Neural progenitor cell (in vitro differentiated cells): ENCODE results near the gene SAMD4A.

Experiments
- EZH2 ChIP-seq: fragments of 200-600 bp; sonication (generic); IDR thresholded peaks from 2 replicates; pipeline ENCODE4 v1.6.1; 2017; ENCODE audit warnings: antibody characterized with exemption, mild to moderate bottlenecking, moderate library complexity
- EZH2phosphoT487 ChIP-seq: fragments of 200-600 bp; sonication (generic); IDR thresholded peaks from 2 replicates; pipeline ENCODE4 v1.6.1; 2017; ENCODE audit warnings: antibody characterized with exemption
- TF ChIP-seq, protein P1 (sequence below): fragments of 200-600 bp; sonication (generic); IDR thresholded peaks from 2 replicates; pipeline ENCODE4 v1.5.1; 2017; ENCODE audit warnings: antibody characterized with exemption, mild to moderate bottlenecking

DNA sequence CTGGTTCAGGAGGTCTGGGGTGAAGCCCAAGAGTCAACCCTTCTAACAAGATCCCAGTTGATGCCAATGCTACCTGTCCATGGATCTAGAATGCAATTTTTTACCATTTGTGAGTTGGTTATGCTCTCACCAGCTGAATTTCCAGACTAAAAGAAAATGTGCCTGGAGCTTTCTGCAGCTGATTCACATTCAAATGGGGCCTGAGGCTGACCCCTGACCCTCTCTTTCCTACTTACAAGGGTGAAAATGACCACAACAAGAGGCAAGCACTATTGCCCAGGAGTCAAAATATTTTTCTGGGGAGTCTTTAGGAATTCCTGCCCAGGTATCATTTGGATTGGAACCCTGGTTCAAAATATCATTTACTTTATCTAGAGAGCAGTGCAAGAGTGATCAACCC lies 159.1 kb downstream of the SAMD4A start:
- TF ChIP-seq EZH2phosphoT487 = no peak
- TF ChIP-seq, protein P1, sequence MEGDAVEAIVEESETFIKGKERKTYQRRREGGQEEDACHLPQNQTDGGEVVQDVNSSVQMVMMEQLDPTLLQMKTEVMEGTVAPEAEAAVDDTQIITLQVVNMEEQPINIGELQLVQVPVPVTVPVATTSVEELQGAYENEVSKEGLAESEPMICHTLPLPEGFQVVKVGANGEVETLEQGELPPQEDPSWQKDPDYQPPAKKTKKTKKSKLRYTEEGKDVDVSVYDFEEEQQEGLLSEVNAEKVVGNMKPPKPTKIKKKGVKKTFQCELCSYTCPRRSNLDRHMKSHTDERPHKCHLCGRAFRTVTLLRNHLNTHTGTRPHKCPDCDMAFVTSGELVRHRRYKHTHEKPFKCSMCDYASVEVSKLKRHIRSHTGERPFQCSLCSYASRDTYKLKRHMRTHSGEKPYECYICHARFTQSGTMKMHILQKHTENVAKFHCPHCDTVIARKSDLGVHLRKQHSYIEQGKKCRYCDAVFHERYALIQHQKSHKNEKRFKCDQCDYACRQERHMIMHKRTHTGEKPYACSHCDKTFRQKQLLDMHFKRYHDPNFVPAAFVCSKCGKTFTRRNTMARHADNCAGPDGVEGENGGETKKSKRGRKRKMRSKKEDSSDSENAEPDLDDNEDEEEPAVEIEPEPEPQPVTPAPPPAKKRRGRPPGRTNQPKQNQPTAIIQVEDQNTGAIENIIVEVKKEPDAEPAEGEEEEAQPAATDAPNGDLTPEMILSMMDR = no peak
- no peak for TF ChIP-seq EZH2
